ENCODE measurements around the gene LIMCH1. TPM values are rescaled to one million over a fixed set of nuclear protein-coding genes. Genes with fewer than 3 reads are reported as not detected.

Gene LIMCH1
- polyA plus RNA-seq, 1 donor (not counting 4 experiments of a cell fraction or from before 2014, with no cell fraction given) = 1.1 TPM

DNA sequence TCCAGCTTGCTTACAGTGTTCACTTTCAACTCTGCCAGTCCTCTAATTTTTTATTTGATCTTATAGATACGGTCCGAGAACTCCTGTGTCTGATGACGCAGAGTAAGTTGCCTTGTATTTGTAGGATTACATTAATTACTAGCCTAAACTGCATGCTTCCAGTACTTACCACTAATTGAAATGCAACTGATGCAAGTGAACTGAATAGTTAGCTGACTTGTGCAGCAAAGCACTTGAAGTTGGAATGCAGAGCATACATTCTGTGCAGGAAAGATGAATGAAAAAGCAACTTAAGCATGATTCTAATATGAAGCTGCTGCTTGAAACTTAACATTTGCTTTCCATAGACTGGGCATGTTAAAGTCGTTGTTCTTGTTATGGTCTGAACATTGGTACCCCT is 100.9 kb downstream of the LIMCH1 start:
- Histone ChIP-seq H3K27me3 (ENCODE audit: control insufficient read depth, extremely low read depth, insufficient read depth, low read length) (no peaks in the 10 kb centered on the region), H3K9me3 (ENCODE audit: control insufficient read depth, low read depth, low read length) (no peaks in the 10 kb centered on the region), H3K9me1 (ENCODE audit: control insufficient read depth, extremely low read depth, insufficient read depth, low read length) (no peaks in the 10 kb centered on the region), H4K20me1 (ENCODE audit: control insufficient read depth, extremely low read depth, insufficient read depth, low read length) (no peaks in the 10 kb centered on the region), H3K36me3 (ENCODE audit: control insufficient read depth in 2 of 2, extremely low read depth in 1 of 2, insufficient read depth in 2 of 2, low read length in 2 of 2) (no peaks in the 10 kb centered on the region), H3K27ac (ENCODE audit: control insufficient read depth, insufficient read depth, low read length) (no peak overlapping the region), H3K4me2 (ENCODE audit: control insufficient read depth, extremely low read depth, insufficient read depth, low read depth, low read length) (no peak overlapping the region), H3K9ac (ENCODE audit: control insufficient read depth, extremely low read depth, insufficient read depth, low read length) (no peak overlapping the region), H3K4me3 (ENCODE audit: control insufficient read depth in 2 of 3, extremely low read depth in 1 of 3, insufficient read depth in 2 of 3, low read depth in 1 of 3, low read length in 3 of 3) (no peak overlapping the region), H2AFZ (ENCODE audit: control insufficient read depth, low read length) (no peak overlapping the region), H3K4me1 (ENCODE audit: control insufficient read depth, extremely low read depth, insufficient read depth, low read length) (no peaks in the 10 kb centered on the region), H3K79me2 (ENCODE audit: control insufficient read depth, insufficient read depth, low read length) (no peaks in the 10 kb centered on the region)
- no peak for FAIRE-seq
- no peak for DNase-seq (ENCODE audit: low read depth, low spot score)
- dilution Hi-C loops (cut with MboI; ENCODE audit: extremely low pct_ligation_motif_present, low sequenced_read_pairs) = no loop called here
- no peak for TF ChIP-seq EZH2 (IDR thresholded peaks at IDR 0.05; ENCODE audit: low read length)
- TF ChIP-seq, protein P1, sequence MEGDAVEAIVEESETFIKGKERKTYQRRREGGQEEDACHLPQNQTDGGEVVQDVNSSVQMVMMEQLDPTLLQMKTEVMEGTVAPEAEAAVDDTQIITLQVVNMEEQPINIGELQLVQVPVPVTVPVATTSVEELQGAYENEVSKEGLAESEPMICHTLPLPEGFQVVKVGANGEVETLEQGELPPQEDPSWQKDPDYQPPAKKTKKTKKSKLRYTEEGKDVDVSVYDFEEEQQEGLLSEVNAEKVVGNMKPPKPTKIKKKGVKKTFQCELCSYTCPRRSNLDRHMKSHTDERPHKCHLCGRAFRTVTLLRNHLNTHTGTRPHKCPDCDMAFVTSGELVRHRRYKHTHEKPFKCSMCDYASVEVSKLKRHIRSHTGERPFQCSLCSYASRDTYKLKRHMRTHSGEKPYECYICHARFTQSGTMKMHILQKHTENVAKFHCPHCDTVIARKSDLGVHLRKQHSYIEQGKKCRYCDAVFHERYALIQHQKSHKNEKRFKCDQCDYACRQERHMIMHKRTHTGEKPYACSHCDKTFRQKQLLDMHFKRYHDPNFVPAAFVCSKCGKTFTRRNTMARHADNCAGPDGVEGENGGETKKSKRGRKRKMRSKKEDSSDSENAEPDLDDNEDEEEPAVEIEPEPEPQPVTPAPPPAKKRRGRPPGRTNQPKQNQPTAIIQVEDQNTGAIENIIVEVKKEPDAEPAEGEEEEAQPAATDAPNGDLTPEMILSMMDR (optimal IDR thresholded peaks at IDR 0.05 in 1 of 3, IDR thresholded peaks at IDR 0.05 in 1 of 3, conservative IDR thresholded peaks at IDR 0.05 in 1 of 3; ENCODE audit: extremely low read depth in 1 of 3, insufficient read depth in 2 of 3, low read length in 3 of 3) = no peak

DNA sequence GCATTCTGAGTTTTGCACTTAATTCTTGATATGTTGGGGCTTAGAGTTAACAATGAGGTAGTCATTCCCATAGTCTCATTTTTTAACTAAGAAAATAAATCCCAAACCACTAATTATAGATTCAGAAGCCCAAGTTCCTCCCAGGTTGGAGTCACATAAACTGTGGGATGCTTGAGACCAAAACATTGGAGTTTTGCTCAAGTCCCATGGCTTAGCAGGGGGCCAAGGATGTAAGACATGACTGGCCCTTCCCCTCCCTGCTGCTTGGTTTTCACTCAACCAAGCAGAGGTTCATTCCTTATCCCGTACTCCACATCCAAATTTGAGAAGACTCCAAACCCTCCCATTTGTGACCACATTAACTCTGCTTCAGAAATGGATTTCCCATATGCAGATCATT is 101.3 kb downstream of the LIMCH1 start:
- H3K9me3 ChIP-seq (ENCODE audit: control insufficient read depth, low read depth, low read length) = no peaks in the 10 kb centered on the region
- no peaks in the 10 kb centered on the region for H3K36me3 ChIP-seq (ENCODE audit: control insufficient read depth in 2 of 2, extremely low read depth in 1 of 2, insufficient read depth in 2 of 2, low read length in 2 of 2)
- no peak overlapping the region for H3K4me3 ChIP-seq (ENCODE audit: control insufficient read depth in 2 of 3, extremely low read depth in 1 of 3, insufficient read depth in 2 of 3, low read depth in 1 of 3, low read length in 3 of 3)
- no peak overlapping the region for H3K27ac ChIP-seq (ENCODE audit: control insufficient read depth, insufficient read depth, low read length)
- FAIRE-seq = no peak
- dilution Hi-C loops (cut with MboI; ENCODE audit: extremely low pct_ligation_motif_present, low sequenced_read_pairs) = no loop called here
- H3K9me1 ChIP-seq (ENCODE audit: control insufficient read depth, extremely low read depth, insufficient read depth, low read length) = no peaks in the 10 kb centered on the region
- H4K20me1 ChIP-seq (ENCODE audit: control insufficient read depth, extremely low read depth, insufficient read depth, low read length) = no peaks in the 10 kb centered on the region
- DNase-seq (ENCODE audit: low read depth, low spot score) = no peak
- TF ChIP-seq, protein P1 (optimal IDR thresholded peaks at IDR 0.05 in 1 of 3, IDR thresholded peaks at IDR 0.05 in 1 of 3, conservative IDR thresholded peaks at IDR 0.05 in 1 of 3; ENCODE audit: extremely low read depth in 1 of 3, insufficient read depth in 2 of 3, low read length in 3 of 3) = no peak
- TF ChIP-seq EZH2 (IDR thresholded peaks at IDR 0.05; ENCODE audit: low read length) = no peak
- H3K9ac ChIP-seq (ENCODE audit: control insufficient read depth, extremely low read depth, insufficient read depth, low read length) = no peak overlapping the region
- no peaks in the 10 kb centered on the region for H3K4me1 ChIP-seq (ENCODE audit: control insufficient read depth, extremely low read depth, insufficient read depth, low read length)
- H3K79me2 ChIP-seq (ENCODE audit: control insufficient read depth, insufficient read depth, low read length) = no peaks in the 10 kb centered on the region
- H2AFZ ChIP-seq (ENCODE audit: control insufficient read depth, low read length) = no peak overlapping the region
- H3K27me3 ChIP-seq (ENCODE audit: control insufficient read depth, extremely low read depth, insufficient read depth, low read length) = peaks cover 4% of the 10 kb centered on the region
- no peak overlapping the region for H3K4me2 ChIP-seq (ENCODE audit: control insufficient read depth, extremely low read depth, insufficient read depth, low read depth, low read length)

All from keratinocyte (primary cell).